Measurements from ENCODE around the gene WNT5A.

DNA sequence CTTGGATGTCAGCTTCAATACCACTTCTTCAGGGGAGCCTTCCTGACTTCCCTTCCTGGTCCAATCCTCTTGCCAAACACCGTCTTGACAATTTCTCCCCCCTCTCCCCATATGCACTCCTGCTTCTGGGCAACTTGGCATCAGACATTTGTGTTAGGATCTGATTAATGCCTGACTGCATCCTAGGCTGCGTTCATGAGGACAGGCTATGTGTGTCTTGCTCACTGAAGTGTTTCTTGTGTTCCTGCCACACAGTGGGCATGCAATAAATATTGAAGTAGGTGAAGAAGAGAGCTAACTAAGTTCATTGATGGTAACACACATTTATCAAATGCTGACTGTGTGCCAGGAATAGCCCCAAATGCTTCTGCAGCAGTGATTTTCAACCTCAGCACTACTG is 36.4 kb upstream of the WNT5A start:
- TF ChIP-seq EZH2 (IDR thresholded peaks at IDR 0.05; ENCODE audit: insufficient read depth, poor library complexity, severe bottlenecking) = no peak
- no peak for TF ChIP-seq EZH2phosphoT487 (IDR thresholded peaks at IDR 0.05; ENCODE audit: insufficient read depth, low read depth)

Data from GM23248 (cell line).